CD4-positive, alpha-beta T cell treated with Interferon gamma for 1 hour (primary cell): ENCODE data around the gene RGS6.

Experiments used
- DNase-seq: peaks from one replicate; pipeline ENCODE4 v3.0.0-alpha.2; 2020

RGS6 gene

DNA sequence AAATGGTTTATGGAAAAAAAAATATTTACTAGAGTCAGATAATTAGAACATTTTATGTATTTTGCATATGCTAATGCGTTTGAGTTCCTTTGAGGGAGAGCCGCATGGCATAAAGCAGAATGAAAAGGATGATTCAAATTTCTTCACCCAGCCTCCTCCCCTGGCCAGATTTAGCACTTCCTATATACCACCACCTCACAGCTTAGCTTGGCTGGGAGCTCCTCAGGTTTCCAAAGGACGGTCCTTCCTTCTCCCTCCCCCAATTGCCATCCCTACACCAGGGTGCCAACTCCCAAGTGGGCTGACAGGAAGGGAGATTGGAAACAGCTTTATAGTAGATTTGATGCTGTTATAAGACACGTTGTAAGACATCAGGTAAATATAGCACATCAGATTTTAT lies 157.4 kb downstream of the RGS6 start:
- no peak for DNase-seq

GRCh38 chr14:72094844-72095582 lies 162.8 kb downstream of the RGS6 start:
- no peak for DNase-seq

GRCh38 chr14:72097173-72097783 lies 165.0 kb downstream of the RGS6 start:
- DNase-seq: no peak

DNA sequence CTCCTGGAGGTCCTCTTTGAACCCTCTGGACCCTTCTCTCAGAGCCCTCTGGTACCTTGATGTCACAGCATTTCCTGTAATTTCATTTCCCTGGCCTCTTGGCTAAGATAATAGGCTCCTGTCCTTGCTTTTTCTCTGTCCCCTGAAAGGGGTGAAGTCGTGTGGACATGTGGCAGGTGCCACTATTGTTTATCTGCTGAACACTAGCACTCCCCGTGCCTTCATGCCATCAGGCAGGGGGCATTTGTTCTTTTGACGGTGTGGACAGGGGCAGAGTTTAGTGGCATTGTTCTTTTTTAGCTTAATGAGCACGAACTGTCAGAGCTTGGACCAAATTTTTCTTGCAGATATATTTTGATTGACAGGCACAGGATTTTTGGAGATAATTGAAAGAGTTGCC lies 166.0 kb downstream of the RGS6 start:
- no peak for DNase-seq

- DNase-seq: no peak
Observed at GRCh38 chr14:72099566-72099965, 167.3 kb downstream of the RGS6 start.

DNA sequence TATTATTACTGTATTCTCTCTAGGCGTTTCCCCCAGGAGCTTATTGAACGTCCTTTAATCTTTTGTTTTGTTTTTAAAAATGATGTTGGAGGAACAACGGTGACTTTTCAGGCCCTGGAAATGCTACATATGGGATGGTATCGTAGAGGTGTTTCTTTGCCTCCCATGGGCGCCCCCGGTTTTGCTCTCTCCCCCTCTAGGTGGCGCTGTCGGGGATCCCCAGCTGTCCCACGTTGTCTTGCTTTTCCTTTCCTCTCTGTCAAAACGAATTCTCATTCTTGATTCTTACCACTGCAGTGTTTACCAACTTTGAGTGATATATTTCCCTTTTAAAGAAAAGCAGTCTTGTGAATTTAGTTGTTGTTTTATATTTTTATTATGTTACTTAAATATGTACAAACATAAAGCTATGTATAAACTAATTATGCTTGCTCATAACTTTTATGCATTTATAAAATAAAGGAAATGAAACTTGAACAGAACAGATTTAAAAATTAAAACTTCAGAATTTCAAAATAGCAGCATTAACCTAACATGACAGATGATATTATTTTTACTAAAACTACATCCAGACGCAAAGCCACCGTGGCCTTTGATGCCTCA lies 171.9 kb downstream of the RGS6 start:
- DNase-seq: no peak

GRCh38 chr14:72111911-72112310 lies 179.7 kb downstream of the RGS6 start:
- DNase-seq: no peak

GRCh38 chr14:72118841-72119240 lies 186.6 kb downstream of the RGS6 start:
- DNase-seq: no peak

DNA sequence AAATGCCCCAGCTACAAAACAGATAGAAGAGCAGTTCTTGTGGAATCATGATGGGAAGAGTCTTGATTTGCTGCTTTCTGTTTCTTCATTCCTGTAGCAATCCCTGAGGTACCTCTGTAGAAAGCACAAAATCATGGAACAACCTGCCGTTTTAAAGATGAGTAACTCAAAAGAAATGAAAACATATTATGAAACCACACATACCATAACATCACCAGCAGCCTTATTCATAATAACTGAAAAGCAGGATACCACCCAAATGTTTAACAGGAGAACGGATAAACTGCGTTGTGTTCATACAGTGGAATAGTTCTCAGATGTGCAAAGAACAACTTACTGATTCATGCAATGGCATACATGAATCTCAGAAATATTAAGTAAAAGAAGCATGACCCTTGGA lies 188.1 kb downstream of the RGS6 start:
- no peak for DNase-seq

DNA sequence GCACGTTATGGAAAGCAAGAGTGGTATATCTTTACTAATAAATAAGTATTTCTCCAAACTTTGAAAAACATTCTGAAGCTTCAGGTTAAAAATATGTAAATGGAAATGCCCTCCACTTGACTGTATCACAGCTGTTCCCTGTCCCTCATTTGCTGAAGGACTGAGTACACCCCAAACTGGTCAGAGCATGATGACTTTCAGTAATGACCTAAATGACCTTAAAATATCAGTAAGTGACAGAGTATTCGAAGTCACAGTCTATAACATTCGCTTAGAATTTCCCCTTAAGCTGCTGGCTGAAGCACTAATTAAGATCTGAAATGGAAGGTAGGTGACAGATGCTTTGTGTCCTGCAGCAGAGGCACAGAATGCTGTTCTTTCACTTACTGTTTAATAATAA lies 191.5 kb downstream of the RGS6 start:
- no peak for DNase-seq

DNA sequence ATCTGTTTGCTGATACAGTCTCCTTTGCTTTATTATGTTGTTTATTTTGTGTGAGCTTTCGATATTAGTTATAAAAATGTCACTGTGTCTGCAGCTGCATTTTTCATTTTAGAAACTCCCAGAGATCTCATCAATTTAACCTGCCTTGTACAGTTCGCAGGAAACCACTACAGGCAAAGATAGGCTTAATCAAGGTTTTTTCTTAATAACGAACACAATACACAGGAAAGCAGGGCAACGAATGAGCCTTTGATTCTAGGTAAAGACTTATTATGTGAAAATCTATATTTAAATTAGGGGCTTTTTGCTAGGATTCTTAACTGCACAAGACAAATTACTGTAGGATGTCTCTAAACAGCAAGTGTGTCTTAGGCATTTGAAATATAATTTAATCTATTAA lies 191.9 kb downstream of the RGS6 start:
- DNase-seq: no peak

- DNase-seq: no peak
Observed at GRCh38 chr14:72126091-72126490, 193.9 kb downstream of the RGS6 start.

GRCh38 chr14:72126561-72126960 lies 194.3 kb downstream of the RGS6 start:
- no peak for DNase-seq

- no peak for DNase-seq
Observed at GRCh38 chr14:72128629-72129028, 196.4 kb downstream of the RGS6 start.

DNA sequence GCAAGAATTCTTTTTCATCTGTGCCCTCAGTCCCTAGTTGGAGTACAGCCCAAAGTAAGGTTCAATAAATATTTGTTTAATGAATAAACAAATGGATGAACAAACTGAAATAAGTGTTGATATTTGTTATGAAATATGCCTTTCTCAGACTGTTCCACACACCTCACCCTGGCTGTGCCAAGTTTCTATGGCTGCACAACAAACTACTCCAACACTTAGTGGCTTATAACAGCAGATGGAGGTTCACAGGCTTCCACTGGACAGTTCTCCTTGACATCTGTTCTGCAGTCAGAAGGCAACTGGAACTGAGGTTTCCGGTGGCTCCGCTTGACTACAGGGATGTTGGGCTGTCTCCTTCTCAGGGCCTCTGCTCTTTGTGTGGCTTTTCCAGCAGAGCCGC lies 197.1 kb downstream of the RGS6 start:
- DNase-seq: no peak

GRCh38 chr14:72141084-72141483 lies 208.9 kb downstream of the RGS6 start:
- no peak for DNase-seq

DNA sequence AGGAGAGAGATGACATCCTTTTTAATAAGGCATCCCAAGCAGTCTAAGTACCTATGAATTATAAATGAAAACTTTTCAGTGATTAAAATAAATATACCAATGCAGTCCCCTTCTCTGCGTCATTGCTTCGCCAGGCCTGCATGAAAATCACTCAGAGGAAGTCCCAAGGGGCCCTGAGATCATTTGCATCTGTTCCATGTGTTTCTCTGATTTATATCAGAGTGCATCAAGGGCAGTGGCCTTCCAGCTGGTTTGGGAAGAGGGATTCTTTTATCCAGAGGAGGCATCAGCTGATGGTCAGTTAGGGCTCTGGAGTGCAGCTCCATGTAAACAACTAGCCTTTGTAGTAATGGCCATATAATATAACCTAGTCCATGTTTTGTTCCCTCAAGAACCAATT lies 210.1 kb downstream of the RGS6 start:
- no peak for DNase-seq

- DNase-seq: no peak
Observed at GRCh38 chr14:72146241-72146640, 214.0 kb downstream of the RGS6 start.

- DNase-seq: no peak
Observed at GRCh38 chr14:72154645-72155378, 222.6 kb downstream of the RGS6 start.

DNA sequence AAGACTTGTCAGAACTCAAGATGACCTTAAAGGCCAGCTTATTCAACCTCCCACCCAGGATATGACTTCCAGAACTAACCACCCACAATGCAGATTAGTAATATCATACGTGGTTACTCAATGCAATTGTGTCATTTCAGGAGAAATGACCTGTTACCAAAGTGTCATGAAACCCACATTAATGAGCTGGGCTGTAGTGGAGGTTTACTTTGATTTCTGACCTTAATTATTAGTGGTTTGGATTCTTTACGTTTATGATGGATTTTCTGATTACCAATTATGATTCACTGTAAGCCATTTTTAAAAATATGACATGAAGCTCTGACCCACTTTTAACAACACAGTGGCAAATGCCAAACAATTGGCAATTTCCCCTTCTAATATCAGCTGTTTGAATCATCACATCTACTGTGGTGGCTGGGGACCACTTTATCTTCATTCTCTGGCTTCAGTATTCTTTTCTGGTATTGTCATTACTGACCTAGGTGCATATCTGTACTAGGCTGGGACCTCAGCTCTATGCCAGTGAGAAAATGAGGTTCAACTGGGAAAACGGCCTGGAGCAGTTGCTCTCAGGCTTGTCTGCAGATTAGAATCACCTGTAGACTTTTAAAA lies 223.3 kb downstream of the RGS6 start:
- no peak for DNase-seq

DNA sequence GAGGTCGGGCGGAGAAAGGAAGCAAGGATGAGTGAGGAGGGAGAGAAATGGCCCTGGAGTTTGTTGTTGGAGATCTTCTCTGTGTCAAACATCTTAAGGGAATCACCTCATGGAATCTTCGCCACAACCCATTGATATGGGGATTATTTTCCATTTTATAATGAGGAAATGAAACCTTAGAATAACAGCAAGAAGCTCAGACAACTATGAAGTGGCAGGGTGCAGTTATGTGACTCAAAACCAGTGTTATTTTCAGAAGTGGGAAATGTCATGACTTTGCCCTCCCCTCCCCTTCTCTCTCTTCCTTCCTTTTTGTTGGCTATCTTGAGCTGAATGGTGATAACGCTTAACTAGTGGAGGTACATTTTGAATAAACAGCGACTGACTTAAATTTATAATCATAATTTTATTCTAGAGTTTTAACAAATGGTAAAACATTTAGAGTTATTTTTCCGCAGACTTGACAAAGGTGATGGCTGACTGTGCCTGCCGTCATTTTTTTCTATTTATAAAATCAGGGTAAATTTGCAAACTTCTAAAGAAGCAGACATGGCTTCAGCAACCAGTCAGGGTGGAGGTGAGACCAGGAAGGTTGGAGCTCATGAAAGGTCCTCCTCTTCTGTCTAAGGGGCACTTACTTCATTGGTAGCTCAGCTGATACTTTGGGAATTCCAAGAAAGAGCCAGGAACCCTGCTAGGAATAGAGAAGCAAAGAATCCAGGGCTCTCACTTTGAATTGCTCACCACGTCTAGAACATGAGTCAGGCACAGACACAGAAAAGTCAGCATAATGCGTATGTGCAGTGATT lies 232.4 kb downstream of the RGS6 start:
- DNase-seq: no peak

DNA sequence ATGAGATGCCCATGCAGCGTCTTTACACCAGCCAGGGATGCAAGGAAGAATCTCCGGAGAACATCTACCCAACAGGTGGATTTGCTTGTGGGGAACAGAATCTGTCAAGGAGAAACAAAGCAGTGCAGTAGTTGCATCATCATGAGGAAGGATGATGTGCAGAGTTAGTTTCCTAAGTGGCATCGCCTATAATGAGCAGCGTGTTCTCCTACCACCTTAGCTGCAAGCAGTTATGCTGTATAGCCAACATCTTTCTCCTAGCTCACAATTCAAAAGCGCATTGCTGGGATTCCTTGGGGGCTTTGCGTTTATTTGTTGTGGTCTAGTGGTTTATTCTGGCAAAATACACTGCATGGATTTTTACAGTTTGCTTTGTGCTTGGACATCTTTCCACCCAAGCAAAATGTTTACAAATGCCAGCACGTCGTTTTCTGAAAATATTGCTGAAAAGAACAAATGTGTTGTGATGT lies 233.0 kb downstream of the RGS6 start:
- DNase-seq: no peak
